Activated effector memory CD4-positive, alpha-beta T cell treated with Interleukin-2 at 50 U/mL for 16 hours (primary cell): ENCODE results near the gene FUT7.
"Not testable (repeated sequence)": the region's sequence is repeated elsewhere in the genome, so short reads cannot be mapped to it uniquely, and the experiment has no call there.

Experiments used
- DNase-seq: peaks from one replicate; pipeline ENCODE4 v3.0.0-alpha.2; 2020

Gene FUT7

GRCh38 chr9:137017071-137017470, 14.8 kb downstream of the FUT7 start:
- no peak for DNase-seq

- DNase-seq = no peak
Observed at GRCh38 chr9:137016436-137016835, 15.5 kb downstream of the FUT7 start.

- no peak for DNase-seq
Observed at GRCh38 chr9:137015976-137016375, 15.9 kb downstream of the FUT7 start.

- DNase-seq = no peak
Observed at GRCh38 chr9:137015540-137015930, 16.4 kb downstream of the FUT7 start.

- no peak for DNase-seq
Observed at GRCh38 chr9:137014776-137015539, 16.9 kb downstream of the FUT7 start.

GRCh38 chr9:137014166-137014565, 17.7 kb downstream of the FUT7 start:
- no peak for DNase-seq

- DNase-seq = no peak
Observed at GRCh38 chr9:137013571-137013940, 18.3 kb downstream of the FUT7 start.

- DNase-seq = no peak
Observed at GRCh38 chr9:137012694-137013570, 19.0 kb downstream of the FUT7 start.

GRCh38 chr9:137011907-137012675, 19.8 kb downstream of the FUT7 start:
- no peak for DNase-seq

- no peak for DNase-seq
Observed at GRCh38 chr9:137011156-137011555, 20.7 kb downstream of the FUT7 start.

- DNase-seq = no peak
Observed at GRCh38 chr9:137009938-137010732, 21.8 kb downstream of the FUT7 start.

- no peak for DNase-seq
Observed at GRCh38 chr9:137009217-137009616, 22.7 kb downstream of the FUT7 start.

GRCh38 chr9:137008312-137008711, 23.6 kb downstream of the FUT7 start:
- no peak for DNase-seq

GRCh38 chr9:137007816-137008270, 24.0 kb downstream of the FUT7 start:
- no peak for DNase-seq

GRCh38 chr9:137007108-137007815, 24.6 kb downstream of the FUT7 start:
- no peak for DNase-seq

GRCh38 chr9:137006116-137007003, 25.5 kb downstream of the FUT7 start:
- no peak for DNase-seq

- not testable (repeated sequence) for DNase-seq
Observed at GRCh38 chr9:137004285-137004684, 27.6 kb downstream of the FUT7 start.

- no peak for DNase-seq
Observed at GRCh38 chr9:137002646-137003041, 29.2 kb downstream of the FUT7 start.

- DNase-seq = no peak
Observed at GRCh38 chr9:137001857-137002645, 29.8 kb downstream of the FUT7 start.
